Endodermal cell (in vitro differentiated cells): Measurements from ENCODE around the gene LRCH1. TPM values are rescaled to one million over a fixed set of nuclear protein-coding genes. Genes with fewer than 3 reads are reported as not detected.
A peak's percentile ranks its signal among the peaks of the same experiment; 100 is the strongest.

Source experiments
- DNase-seq: peaks from one replicate; pipeline ENCODE4 v3.0.0-alpha.2; 2017
- H3K27ac ChIP-seq: 2 replicates; pipeline ENCODE4 v1.5.1; 2013; ENCODE audit warnings: mild to moderate bottlenecking, low read depth, low read length, moderate library complexity
- H3K27me3 ChIP-seq: 2 replicates; pipeline ENCODE4 v1.6.1; 2013; ENCODE audit warnings: mild to moderate bottlenecking, low read length, moderate library complexity; ENCODE audit not compliant: insufficient read depth, control insufficient read depth, poor library complexity, severe bottlenecking
- H3K36me3 ChIP-seq: 2 replicates; pipeline ENCODE4 v1.7.0; 2013; ENCODE audit warnings: mild to moderate bottlenecking, low read length, moderate library complexity; ENCODE audit not compliant: control insufficient read depth, insufficient read depth
- H3K4me1 ChIP-seq: one replicate; pipeline ENCODE4 v1.7.0; 2013; ENCODE audit warnings: low read length; ENCODE audit not compliant: control insufficient read depth, insufficient read depth
- H3K4me3 ChIP-seq: 2 replicates; pipeline ENCODE4 v1.5.1; 2013; ENCODE audit warnings: mild to moderate bottlenecking, low read length, moderate library complexity
- H3K9ac ChIP-seq: 2 replicates; pipeline ENCODE4 v1.6.1; 2013; ENCODE audit warnings: mild to moderate bottlenecking, low read length, moderate library complexity; ENCODE audit not compliant: poor library complexity, severe bottlenecking; ENCODE audit errors: extremely low read depth
- H3K9me3 ChIP-seq: 2 replicates; pipeline ENCODE4 v1.6.1; 2013; ENCODE audit warnings: mild to moderate bottlenecking, low read length, moderate library complexity; ENCODE audit not compliant: control insufficient read depth
- H3K27ac Mint-ChIP-seq: 2 replicates; pipeline ENCODE4 v1.8.0; 2020; ENCODE audit warnings: mixed read lengths
- H3K27me3 Mint-ChIP-seq: 2 replicates; pipeline ENCODE4 v1.8.0; 2021; ENCODE audit warnings: mild to moderate bottlenecking, mixed read lengths; ENCODE audit not compliant: insufficient read depth
- H3K36me3 Mint-ChIP-seq: 2 replicates; pipeline ENCODE4 v1.8.0; 2020; ENCODE audit warnings: low read depth, mixed read lengths
- H3K4me1 Mint-ChIP-seq: 2 replicates; pipeline ENCODE4 v1.8.0; 2020; ENCODE audit warnings: mixed read lengths
- H3K4me3 Mint-ChIP-seq: 2 replicates; pipeline ENCODE4 v1.8.0; 2020; ENCODE audit warnings: mild to moderate bottlenecking, moderate library complexity, mixed read lengths
- H3K9me3 Mint-ChIP-seq: 2 replicates; pipeline ENCODE4 v1.8.0; 2020; ENCODE audit warnings: mild to moderate bottlenecking, mixed read lengths
- WGBS, 2 experiments: methylation state at CpG; one replicate each; pipeline versions ENCODE4 v1.1.5 to v1.1.7; 2013; ENCODE audit warnings: missing lambda C conversion rate in 2 of 2, mixed read lengths in 1 of 2; ENCODE audit not compliant: insufficient coverage in 1 of 2, insufficient read length in 1 of 2; 5-methylcytosine and 5-hydroxymethylcytosine counted together
- total RNA-seq, 2 donors: library from RNA; stranded (reverse); fragmentation: NEBNext Ultra II Directional in 1 of 2; extraction: Animal tissue kit (Norgen Biotek cat#: 25700) in 1 of 2; gene quantifications; 2 replicates in 1 of 2; 3 replicates in 1 of 2; pipeline ENCODE4 v1.2.1, GENCODE V29; 2021
- TF ChIP-seq, protein P1 (sequence below): fragments of 200-600 bp; sonication (generic); conservative IDR thresholded peaks from 2 replicates; pipeline ENCODE4 v1.5.0; 2021; ENCODE audit warnings: antibody characterized with exemption, mild to moderate bottlenecking

Gene LRCH1
- total RNA-seq, 2 donors from 2014 or later: 8.1 to 11.8 TPM

DNA sequence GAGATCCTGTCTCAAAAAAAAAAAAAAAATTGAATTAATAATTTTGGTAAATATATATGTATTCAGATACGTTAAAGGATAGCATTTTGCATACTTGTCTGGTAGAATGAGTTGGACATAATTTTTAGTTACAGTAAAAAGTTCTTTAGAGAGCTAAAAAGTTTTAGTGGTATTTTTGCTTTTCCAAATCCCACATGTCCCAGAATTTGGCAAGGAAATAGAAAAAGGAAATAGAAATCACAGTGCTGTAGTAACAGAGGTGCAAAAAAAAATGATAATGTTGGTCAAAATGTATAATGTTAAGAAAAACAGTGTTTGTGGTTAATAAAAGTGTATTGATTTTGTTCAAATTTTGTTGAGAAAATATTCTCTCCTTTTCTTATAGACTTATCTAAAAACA lies 96.8 kb downstream of the LRCH1 start:
- Histone ChIP-seq H3K27me3 (no peaks in the 10 kb centered on the region), H3K4me3 (no peak overlapping the region), H3K9ac (no peak overlapping the region), H3K36me3 (no peaks in the 10 kb centered on the region), H3K9me3 (no peaks in the 10 kb centered on the region), H3K4me1 (no peaks in the 10 kb centered on the region), H3K27ac (no peak overlapping the region)
- peaks cover 15% of the 10 kb centered on the region for H3K4me1 Mint-ChIP-seq
- H3K27ac Mint-ChIP-seq: no peak overlapping the region
- H3K9me3 Mint-ChIP-seq: no peaks in the 10 kb centered on the region
- H3K36me3 Mint-ChIP-seq: no peaks in the 10 kb centered on the region
- no peak for DNase-seq
- H3K27me3 Mint-ChIP-seq: no peaks in the 10 kb centered on the region
- 100% methylated on average over 1 of the region's 1 CpG for WGBS, 2 experiments
- TF ChIP-seq, protein P1, sequence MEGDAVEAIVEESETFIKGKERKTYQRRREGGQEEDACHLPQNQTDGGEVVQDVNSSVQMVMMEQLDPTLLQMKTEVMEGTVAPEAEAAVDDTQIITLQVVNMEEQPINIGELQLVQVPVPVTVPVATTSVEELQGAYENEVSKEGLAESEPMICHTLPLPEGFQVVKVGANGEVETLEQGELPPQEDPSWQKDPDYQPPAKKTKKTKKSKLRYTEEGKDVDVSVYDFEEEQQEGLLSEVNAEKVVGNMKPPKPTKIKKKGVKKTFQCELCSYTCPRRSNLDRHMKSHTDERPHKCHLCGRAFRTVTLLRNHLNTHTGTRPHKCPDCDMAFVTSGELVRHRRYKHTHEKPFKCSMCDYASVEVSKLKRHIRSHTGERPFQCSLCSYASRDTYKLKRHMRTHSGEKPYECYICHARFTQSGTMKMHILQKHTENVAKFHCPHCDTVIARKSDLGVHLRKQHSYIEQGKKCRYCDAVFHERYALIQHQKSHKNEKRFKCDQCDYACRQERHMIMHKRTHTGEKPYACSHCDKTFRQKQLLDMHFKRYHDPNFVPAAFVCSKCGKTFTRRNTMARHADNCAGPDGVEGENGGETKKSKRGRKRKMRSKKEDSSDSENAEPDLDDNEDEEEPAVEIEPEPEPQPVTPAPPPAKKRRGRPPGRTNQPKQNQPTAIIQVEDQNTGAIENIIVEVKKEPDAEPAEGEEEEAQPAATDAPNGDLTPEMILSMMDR: no peak
- H3K4me3 Mint-ChIP-seq: no peak overlapping the region

GRCh38 chr13:46654951-46655350 lies 102.0 kb downstream of the LRCH1 start:
- no peaks in the 10 kb centered on the region for H3K4me1 ChIP-seq
- TF ChIP-seq, protein P1: no peak
- 82% methylated on average over 1 of the region's 1 CpG; no CpG with 5 or more reads in 1 of the 2 experiments for WGBS, 2 experiments
- Mint-ChIP-seq H3K27ac (no peak overlapping the region), H3K4me3 (no peak overlapping the region), H3K27me3 (no peaks in the 10 kb centered on the region), H3K4me1 (peaks cover 7% of the 10 kb centered on the region), H3K36me3 (peaks cover 5% of the 10 kb centered on the region), H3K9me3 (no peaks in the 10 kb centered on the region)
- no peak overlapping the region for H3K9ac ChIP-seq
- no peak for DNase-seq
- H3K36me3 ChIP-seq: no peaks in the 10 kb centered on the region
- no peaks in the 10 kb centered on the region for H3K27me3 ChIP-seq
- H3K9me3 ChIP-seq: no peaks in the 10 kb centered on the region
- no peak overlapping the region for H3K4me3 ChIP-seq
- H3K27ac ChIP-seq: no peak overlapping the region

DNA sequence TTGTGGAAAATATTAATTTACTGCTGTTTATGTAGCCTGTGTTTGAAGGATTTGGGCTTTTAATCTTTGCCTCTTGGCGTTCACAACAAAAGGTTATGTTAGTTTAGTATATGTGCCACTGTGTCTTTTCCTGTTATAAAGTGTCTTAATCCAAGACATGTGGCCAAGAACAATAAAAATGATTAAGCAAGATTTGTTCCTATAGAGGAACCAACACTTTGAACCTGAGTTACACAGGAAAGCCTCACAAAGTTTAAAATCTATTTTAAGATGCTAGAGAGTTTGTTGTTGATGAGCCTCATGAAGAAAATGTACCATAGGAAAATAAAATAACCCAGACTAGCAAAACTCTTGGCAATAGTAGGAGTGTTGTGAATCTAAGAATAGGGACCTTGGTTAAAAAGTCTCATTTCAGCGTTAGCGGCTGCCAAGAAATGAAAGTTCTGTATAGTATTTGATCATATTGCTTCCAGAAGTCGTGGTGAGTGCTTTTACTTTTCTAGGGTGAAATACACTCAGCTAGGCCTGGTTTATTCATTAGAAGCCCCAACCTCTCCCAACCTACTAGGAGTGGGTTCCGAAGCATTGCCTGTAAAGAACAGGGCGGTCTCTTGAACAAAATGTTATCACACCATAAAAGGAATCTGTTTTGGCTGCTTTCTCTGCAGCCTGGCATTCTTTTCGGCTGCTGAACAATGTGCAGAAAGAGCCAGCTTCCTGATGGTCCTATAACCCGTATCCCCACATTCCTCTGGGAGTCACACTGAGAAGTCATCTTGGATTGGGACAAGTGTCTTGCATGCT lies 102.6 kb downstream of the LRCH1 start:
- Mint-ChIP-seq H3K27me3 (no peaks in the 10 kb centered on the region), H3K4me3 (no peak overlapping the region), H3K4me1 (peaks cover 7% of the 10 kb centered on the region), H3K36me3 (peaks cover 5% of the 10 kb centered on the region), H3K27ac (peak overlapping the region; percentile 55), H3K9me3 (no peaks in the 10 kb centered on the region)
- Histone ChIP-seq H3K36me3 (no peaks in the 10 kb centered on the region), H3K4me3 (no peak overlapping the region), H3K27ac (peak overlapping the region; percentile 25), H3K4me1 (no peaks in the 10 kb centered on the region), H3K9me3 (no peaks in the 10 kb centered on the region), H3K9ac (no peak overlapping the region), H3K27me3 (no peaks in the 10 kb centered on the region)
- WGBS, 2 experiments: 72 to 90% methylated on average over 7 to 8 of the region's 8 CpGs
- TF ChIP-seq, protein P1: no peak
- DNase-seq: no peak
